Activated CD4-positive, CD25-positive, alpha-beta regulatory T cell (primary cell): Measurements from ENCODE around the gene ELOVL3.
"Not testable (repeated sequence)": the region's sequence is repeated elsewhere in the genome, so short reads cannot be mapped to it uniquely, and the experiment has no call there.

Experiments
- DNase-seq, 4 experiments: peaks; one replicate each; lab custom pipeline; 2025; lab: John Stamatoyannopoulos, UW

The ELOVL3 gene

DNA sequence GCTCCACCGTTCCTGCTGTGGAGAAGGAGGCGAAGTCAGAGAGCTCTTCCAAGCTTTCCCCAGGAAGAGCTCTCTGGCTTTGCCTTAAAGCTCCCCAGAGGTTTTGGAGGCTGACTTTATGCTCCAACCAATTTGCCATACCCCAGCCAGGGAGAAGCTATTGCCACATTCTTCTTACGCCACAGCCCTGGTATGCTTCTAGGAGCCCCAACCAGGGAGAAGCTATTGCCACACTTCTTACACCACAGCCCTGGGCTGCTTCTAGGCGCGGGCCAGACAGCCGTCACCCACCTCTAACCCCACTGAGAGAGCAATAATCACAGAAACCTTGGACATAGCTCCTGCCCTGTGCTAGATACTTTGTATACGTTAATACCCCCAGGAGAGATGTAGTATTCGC is 951 bp downstream of the ELOVL3 start:
- no peak for DNase-seq

GRCh38 chr10:102229810-102230263 is 3.7 kb downstream of the ELOVL3 start:
- DNase-seq = peak; percentile 69 to 80 (median 75)

DNA sequence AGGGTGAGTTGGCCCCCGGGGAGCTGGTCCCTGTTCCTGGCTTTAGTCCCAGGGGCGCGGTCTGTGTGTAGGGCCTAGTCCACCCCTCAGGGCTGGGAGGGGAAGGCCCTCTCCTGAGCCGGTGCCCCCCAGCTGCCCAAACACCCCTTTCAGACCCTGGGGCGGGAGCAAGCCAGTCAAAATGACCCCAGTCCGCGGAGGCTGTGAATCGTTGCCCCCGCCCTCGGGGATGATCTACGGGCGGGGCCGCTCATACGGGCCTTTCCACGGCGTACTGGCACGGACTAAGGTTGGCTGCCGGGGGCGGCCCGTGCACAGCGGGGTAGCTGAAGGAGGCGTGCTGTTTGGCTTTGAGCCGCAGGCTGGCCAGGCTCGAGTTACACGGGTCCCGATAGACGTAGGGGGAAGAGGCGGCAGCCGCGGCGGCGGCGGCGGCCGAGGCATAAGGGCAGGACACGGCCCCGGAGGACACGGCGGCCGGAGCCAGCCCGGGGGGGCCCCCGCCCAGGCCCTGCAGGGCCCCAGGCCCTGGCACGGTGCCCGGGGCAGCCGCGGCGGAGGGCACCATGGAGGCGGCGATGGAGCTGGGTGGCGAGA is 4.3 kb downstream of the ELOVL3 start:
- peak in 1 of 4 experiments; percentile 34 for DNase-seq

GRCh38 chr10:102230861-102231356 is 4.8 kb downstream of the ELOVL3 start:
- peak in 3 of 4 experiments; percentile 8 to 21 (median 14) for DNase-seq

- peak; percentile 35 to 54 (median 46) for DNase-seq
Measured at GRCh38 chr10:102231357-102232318, 5.5 kb downstream of the ELOVL3 start.

GRCh38 chr10:102233997-102234396 is 7.9 kb downstream of the ELOVL3 start:
- no peak for DNase-seq

DNA sequence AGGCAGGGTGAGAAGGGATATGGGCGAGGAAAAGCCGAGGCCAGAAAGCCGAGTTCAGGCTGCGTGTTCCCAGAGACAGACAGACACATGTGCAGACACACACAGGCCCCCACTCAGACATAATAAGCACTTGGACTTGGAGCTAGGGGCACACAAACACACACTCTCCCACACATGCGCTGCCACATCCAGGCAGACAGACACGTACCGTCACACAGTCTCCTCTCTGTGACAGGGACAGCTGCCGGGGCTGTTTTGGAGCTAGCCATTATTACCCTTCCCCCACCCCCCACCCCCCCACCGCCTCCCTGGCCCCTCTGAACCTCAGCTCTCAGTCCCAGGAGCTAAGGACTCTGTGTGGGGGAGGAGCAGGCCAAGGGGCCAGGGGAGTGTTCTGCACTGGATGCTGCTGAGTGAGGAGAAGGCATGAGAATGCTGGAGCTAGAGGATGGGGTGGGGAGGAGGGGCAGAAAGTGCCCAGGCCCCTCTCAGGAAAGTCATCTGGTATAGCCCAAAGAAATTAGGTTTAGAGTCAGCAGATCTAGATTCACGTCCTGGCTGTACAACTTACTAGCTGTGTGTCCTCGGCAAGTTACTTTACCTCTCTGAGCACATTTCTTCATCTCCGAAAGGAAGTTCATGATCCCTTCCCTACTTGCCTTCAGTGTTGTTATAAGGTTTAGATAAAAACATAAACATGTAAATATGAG is 8.9 kb downstream of the ELOVL3 start:
- no peak for DNase-seq

DNA sequence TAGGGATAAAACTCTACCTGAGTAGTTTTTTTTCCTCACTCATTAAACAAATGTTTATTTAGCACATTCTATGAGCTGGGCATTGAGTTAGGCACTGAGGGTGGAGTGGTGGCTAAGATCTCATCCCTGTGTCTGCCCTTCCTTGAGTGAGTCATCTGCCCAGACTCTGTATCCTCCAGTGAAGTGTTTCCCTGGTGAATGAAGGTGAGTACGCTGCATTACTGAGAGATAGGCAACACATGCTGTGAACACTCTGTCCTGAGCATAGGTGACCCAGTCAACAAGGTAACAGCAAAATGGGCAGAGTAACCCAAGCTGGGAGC is 9.5 kb downstream of the ELOVL3 start:
- no peak for DNase-seq

DNA sequence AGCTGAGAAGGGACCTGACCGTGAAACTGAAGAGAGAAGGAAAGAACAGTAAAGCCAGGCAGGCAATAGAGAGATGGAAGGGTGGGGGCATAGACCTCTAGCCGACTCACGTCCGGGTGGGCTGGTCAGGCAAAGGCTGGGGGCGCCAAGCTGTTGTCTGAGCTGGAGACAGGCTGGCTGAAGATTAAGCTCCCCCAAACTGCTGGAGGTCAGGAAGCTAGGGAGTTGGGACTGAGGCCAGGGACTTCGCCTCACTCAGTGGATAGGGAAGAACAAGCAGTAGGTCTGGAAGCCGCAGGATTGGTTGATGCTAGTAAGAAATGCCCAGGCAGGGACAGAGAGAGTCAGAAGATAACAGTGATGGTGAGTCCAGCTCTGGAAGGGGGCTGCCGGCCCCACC is 9.9 kb downstream of the ELOVL3 start:
- DNase-seq = no peak

- DNase-seq = no peak
Measured at GRCh38 chr10:102237711-102238252, 11.7 kb downstream of the ELOVL3 start.

DNA sequence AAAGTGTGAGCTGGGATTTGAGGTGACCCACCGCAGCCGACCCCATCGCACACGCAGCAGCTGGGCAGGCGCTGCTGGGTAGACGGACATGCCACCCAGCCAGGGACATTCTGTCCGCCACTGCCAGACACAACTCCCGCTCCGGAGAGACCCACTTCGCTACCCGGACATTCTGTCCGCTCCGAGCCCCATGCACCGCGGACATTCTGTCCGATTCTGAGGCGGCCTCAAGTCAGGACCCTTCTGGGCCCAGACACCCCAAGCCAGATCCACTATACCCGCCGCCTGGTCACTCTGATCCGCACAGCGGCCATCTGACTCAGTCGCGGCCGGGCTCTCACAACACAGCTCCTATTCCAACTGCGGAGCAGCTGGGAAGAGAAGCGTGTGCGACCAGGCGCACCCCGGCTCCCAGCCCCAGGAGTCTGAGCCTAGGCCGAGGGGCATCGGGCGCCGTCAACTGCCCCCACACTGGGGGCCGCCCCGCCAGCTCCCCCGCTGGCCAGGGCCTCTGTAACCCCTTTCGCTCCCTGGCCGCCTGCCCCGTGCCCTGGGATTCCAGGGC is 14.4 kb downstream of the ELOVL3 start:
- no peak for DNase-seq

GRCh38 chr10:102241032-102241443 is 14.9 kb downstream of the ELOVL3 start:
- no peak for DNase-seq

DNA sequence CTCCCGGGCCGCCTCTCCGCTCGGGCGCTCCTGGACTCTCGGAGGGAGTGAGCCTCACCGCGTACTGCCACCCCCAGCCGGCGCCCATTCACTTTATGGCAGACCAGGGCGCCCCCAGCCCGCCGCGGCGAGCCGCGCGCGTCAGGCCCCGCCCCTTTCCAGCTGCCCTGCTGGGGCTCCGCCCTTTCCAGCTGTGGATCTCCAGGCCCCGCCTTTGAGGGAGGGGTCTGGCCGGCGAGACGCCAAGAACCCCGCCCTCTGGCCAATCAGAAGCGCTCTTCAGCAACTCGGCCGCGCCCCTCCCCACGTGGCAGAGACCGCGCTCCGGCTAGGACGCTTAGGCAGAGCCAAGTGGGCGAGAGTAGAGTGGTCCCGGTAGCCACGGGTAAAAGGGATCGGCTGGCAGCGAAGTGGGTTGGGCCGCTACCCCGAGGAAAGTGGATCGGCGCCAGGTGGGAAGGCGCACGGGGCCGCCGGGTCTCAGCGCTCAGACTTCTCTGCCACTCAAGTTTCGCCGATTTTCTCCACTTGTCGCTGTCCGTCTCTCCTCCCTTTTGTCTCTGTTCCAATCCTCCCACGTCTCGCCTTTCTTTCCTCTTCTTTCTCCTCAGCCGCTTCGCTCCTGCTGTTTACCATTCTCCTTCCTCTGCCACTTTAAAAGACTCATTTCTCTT is 15.5 kb downstream of the ELOVL3 start, which contains the start of gene PITX3:
Gene PITX3, minus strand, starts transcription at position 69 of the 674 bp plus-strand sequence. CDS start 9,432 bp downstream, outside the sequence.
- peak; percentile 71 to 78 (median 75) for DNase-seq

DNA sequence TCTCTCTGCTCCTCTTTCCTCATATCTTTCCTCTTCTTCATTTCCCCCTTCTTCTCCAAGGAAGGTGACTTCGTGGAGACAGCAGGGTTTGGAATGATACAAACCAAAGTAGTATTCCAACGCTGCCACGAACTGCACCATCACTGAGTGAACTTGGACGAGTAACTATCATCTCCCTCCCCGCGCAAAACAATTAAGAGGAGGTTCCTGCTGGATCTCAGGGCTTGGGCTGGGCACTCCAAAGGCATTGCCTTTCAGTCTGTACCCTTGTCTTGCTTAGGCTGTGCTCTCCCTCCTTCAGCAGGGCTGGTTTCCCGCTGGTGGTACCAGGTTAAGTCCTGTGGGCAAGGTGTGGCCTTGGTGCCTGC is 16.0 kb downstream of the ELOVL3 start:
- DNase-seq = no peak

DNA sequence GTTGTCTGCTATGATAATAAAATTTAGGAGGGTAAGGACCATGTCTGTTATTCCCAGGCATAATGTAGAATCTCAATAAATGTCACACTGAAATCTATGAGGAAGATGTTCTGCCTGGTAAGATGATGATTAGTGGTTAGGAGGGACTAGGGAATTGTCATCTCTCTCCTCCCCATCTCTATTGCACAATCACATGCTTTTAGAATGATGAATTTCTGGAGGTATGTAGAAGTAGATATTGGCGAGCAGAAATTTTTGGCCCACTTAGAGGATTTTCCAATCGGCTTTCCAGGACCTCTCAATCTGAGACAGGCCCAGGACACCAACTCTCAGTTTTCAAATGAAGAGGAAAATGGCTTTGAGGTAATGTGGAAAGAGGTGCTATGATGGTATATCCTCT is 17.2 kb downstream of the ELOVL3 start:
- DNase-seq = no peak

GRCh38 chr10:102245082-102245931 is 19.2 kb downstream of the ELOVL3 start, which contains the start of gene GBF1:
TSS of gene GBF1 (plus strand) at chr10:102245532. CDS start at chr10:102258939, 13,407 bp downstream.
- peak; percentile 54 to 77 (median 74) for DNase-seq

- DNase-seq = no peak
Measured at GRCh38 chr10:102245932-102246251, 19.8 kb downstream of the ELOVL3 start.

GRCh38 chr10:102246261-102246660 is 20.2 kb downstream of the ELOVL3 start:
- no peak for DNase-seq

DNA sequence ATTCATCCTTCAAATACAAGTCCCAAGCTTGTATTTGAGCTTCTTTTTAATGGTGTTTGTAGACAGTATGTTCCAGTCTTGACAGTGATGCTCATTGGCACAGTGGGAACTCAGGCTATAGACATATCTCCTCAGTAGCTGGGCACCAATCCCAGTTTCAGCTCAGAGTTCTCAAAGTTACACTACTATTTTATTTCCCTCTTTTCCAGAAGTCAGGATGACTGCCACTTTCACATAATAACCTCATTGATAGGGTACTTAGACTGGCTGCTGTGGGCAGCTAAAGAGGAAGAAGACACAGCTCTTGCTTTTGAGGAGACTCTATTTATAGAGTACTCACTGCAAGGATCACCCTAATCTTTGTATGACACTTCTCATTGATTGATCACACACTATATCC is 21.6 kb downstream of the ELOVL3 start:
- DNase-seq = no peak

DNA sequence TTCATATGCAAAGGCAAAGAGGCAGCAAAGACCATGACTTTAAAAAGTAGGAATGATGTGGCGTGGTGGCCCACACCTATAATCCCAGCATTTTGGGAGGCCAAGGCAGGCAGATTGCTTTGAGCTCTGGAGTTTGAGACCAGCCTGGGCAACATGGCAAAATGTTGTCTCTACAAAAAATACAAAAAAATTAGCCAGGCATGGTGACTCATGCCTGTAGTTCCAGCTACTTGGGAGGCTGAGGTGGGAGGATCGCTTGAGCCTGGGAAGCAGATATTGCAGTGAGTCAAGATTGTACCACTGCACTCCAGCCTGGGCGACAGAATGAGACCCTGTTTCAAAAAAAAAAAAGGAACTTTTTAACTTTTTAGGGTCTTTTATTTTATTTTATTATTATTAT is 26.4 kb downstream of the ELOVL3 start:
- DNase-seq = not testable (repeated sequence)
